PC-9 (cell line): Measurements from ENCODE around the gene ZNF592. TPM values are rescaled to one million over a fixed set of nuclear protein-coding genes. Genes with fewer than 3 reads are reported as not detected.

ENCODE experiments used
- BruUV-seq: library from RNA; stranded (reverse); fragments of 400-500 nt; replicated peaks from 2 replicates; lab custom pipeline; 2021; lab: Mats Ljungman, UMichigan
- CTCF ChIA-PET: fragments of 300-600 bp; sonication (Branson Sonifier 250); formaldehyde crosslinking; loops from one replicate; lab custom pipeline; 2022; ENCODE audit warnings: antibody characterized with exemption; lab: Charles Lee
- POLR2A ChIA-PET: fragments of 300-600 bp; sonication (Branson Sonifier 250); formaldehyde crosslinking; loops from one replicate; lab custom pipeline; 2022; ENCODE audit warnings: antibody characterized with exemption; ENCODE audit not compliant: unreplicated experiment; lab: Charles Lee
- DNase-seq, 2 experiments: peaks; one replicate each; pipeline versions ENCODE4 v3.0.0 to v3.0.0-alpha.2; 2015 to 2022; ENCODE audit warnings: mixed read lengths in 1 of 2
- H2AFZ ChIP-seq: fragments of 200-600 bp; sonication (generic); 2 replicates; pipeline ENCODE4 v1.8.1; 2017; ENCODE audit warnings: antibody characterized with exemption
- H3F3A ChIP-seq: fragments of 200-600 bp; sonication (generic); 2 replicates; pipeline ENCODE4 v1.8.1; 2017; ENCODE audit warnings: antibody characterized with exemption, mild to moderate bottlenecking, low read depth; ENCODE audit not compliant: insufficient read depth
- H3K27ac ChIP-seq: fragments of 200-600 bp; sonication (generic); 2 replicates; pipeline ENCODE4 v1.6.1; 2016; ENCODE audit warnings: mixed run types
- H3K27me3 ChIP-seq: fragments of 200-600 bp; sonication (generic); 2 replicates; pipeline ENCODE4 v1.6.1; 2016; ENCODE audit warnings: low read depth, mixed run types; ENCODE audit not compliant: insufficient read depth
- H3K36me3 ChIP-seq: fragments of 200-600 bp; sonication (generic); 2 replicates; pipeline ENCODE4 v1.6.1; 2016; ENCODE audit warnings: low read depth, mixed run types
- H3K4me1 ChIP-seq: fragments of 200-600 bp; sonication (generic); replicated peaks from 2 replicates; pipeline ENCODE4 v1.6.1; 2016; ENCODE audit warnings: mixed run types; ENCODE audit not compliant: insufficient read depth
- H3K4me2 ChIP-seq: fragments of 200-600 bp; sonication (generic); 2 replicates; pipeline ENCODE4 v1.6.1; 2017; ENCODE audit warnings: mixed run types
- H3K4me3 ChIP-seq: fragments of 200-600 bp; sonication (generic); 2 replicates; pipeline ENCODE4 v1.6.1; 2016; ENCODE audit warnings: mixed run types
- H3K79me2 ChIP-seq: fragments of 200-600 bp; sonication (generic); 2 replicates; pipeline ENCODE4 v1.6.1; 2017; ENCODE audit warnings: low read depth, mixed run types
- H3K9me2 ChIP-seq: fragments of 200-600 bp; sonication (generic); 2 replicates; pipeline ENCODE4 v1.8.1; 2017; ENCODE audit warnings: mild to moderate bottlenecking; ENCODE audit not compliant: insufficient read depth
- H3K9me3 ChIP-seq: fragments of 200-600 bp; sonication (generic); 2 replicates; pipeline ENCODE4 v1.8.1; 2016; ENCODE audit warnings: low read depth; ENCODE audit not compliant: insufficient read depth
- H4K20me1 ChIP-seq: fragments of 200-600 bp; sonication (generic); 2 replicates; pipeline ENCODE4 v1.8.1; 2017; ENCODE audit not compliant: insufficient read depth
- CTCF ChIP-seq: fragments of 200-600 bp; sonication (generic); conservative IDR thresholded peaks from 2 replicates; pipeline ENCODE4 v1.6.1; 2017; ENCODE audit warnings: mixed run types, antibody characterized with exemption, mild to moderate bottlenecking, moderate library complexity
- EZH2 ChIP-seq: fragments of 200-600 bp; sonication (generic); IDR thresholded peaks from 2 replicates; pipeline ENCODE4 v1.8.0; 2017; ENCODE audit warnings: antibody characterized with exemption, low read depth
- intact Hi-C: fragments of 100-400 bp; cut with micrococcal nuclease; formaldehyde crosslinking; loops from one replicate; pipeline ENCODE4 v1.10.0; 2022; ENCODE audit not compliant: unreplicated experiment
- total RNA-seq: library from RNA; stranded (reverse); gene quantifications from 2 replicates; pipeline ENCODE4 v1.2.3, GENCODE V29; 2021

ZNF592 gene
- total RNA-seq, 1 experiment from 2014 or later: 27.5 TPM

GRCh38 chr15:84736375-84736774, 12.0 kb upstream of the ZNF592 start:
- Histone ChIP-seq H3K9me2 (no peaks in the 10 kb centered on the region), H3K27ac (peak overlapping the region; percentile 95), H4K20me1 (no peaks in the 10 kb centered on the region), H3K4me1 (peaks cover 45% of the 10 kb centered on the region), H3K79me2 (no peaks in the 10 kb centered on the region), H3K4me2 (no peak overlapping the region), H3K36me3 (no peaks in the 10 kb centered on the region), H3K4me3 (no peak overlapping the region), H2AFZ (no peak overlapping the region), H3F3A (peaks cover 46% of the 10 kb centered on the region), H3K27me3 (no peaks in the 10 kb centered on the region), H3K9me3 (no peaks in the 10 kb centered on the region)
- BruUV-seq: no TSS peak
- no peak for TF ChIP-seq CTCF
- TF ChIP-seq EZH2: no peak
- intact Hi-C loops: no loop called here
- DNase-seq: no peak
- CTCF ChIA-PET: interaction anchor here (0.6 kb wide), 1 partner anchor 13 kb away, joined by 4 read pairs; no protein-coding TSS in a partner anchor
- POLR2A ChIA-PET: no interaction called here

GRCh38 chr15:84737005-84737404, 11.4 kb upstream of the ZNF592 start:
- no peak overlapping the region for H3K4me2 ChIP-seq
- no peaks in the 10 kb centered on the region for H4K20me1 ChIP-seq
- H3K4me1 ChIP-seq: peaks cover 43% of the 10 kb centered on the region
- BruUV-seq: no TSS peak
- intact Hi-C loops: no loop called here
- H3K79me2 ChIP-seq: no peaks in the 10 kb centered on the region
- H3K36me3 ChIP-seq: no peaks in the 10 kb centered on the region
- no peak overlapping the region for H2AFZ ChIP-seq
- no peak overlapping the region for H3K4me3 ChIP-seq
- no peak for DNase-seq
- no peaks in the 10 kb centered on the region for H3K9me2 ChIP-seq
- no peaks in the 10 kb centered on the region for H3K27me3 ChIP-seq
- ChIA-PET CTCF (no interaction called here), POLR2A (no interaction called here)
- H3K27ac ChIP-seq: no peak overlapping the region
- H3F3A ChIP-seq: peaks cover 46% of the 10 kb centered on the region
- H3K9me3 ChIP-seq: no peaks in the 10 kb centered on the region
- no peak for TF ChIP-seq CTCF
- TF ChIP-seq EZH2: no peak

GRCh38 chr15:84740691-84741090, 7.7 kb upstream of the ZNF592 start:
- ChIA-PET POLR2A (no interaction called here), CTCF (no interaction called here)
- H3K9me2 ChIP-seq: no peaks in the 10 kb centered on the region
- DNase-seq: no peak
- H4K20me1 ChIP-seq: no peaks in the 10 kb centered on the region
- no TSS peak for BruUV-seq
- H3K27ac ChIP-seq: no peak overlapping the region
- no peak overlapping the region for H3K4me3 ChIP-seq
- no peak overlapping the region for H3K4me2 ChIP-seq
- no peak overlapping the region for H2AFZ ChIP-seq
- H3K4me1 ChIP-seq: peaks cover 8% of the 10 kb centered on the region
- H3K27me3 ChIP-seq: no peaks in the 10 kb centered on the region
- TF ChIP-seq CTCF (no peak), EZH2 (no peak)
- peaks cover 16% of the 10 kb centered on the region for H3F3A ChIP-seq
- intact Hi-C loops: no loop called here
- H3K79me2 ChIP-seq: no peaks in the 10 kb centered on the region
- no peaks in the 10 kb centered on the region for H3K9me3 ChIP-seq
- no peaks in the 10 kb centered on the region for H3K36me3 ChIP-seq
